HepG2 (cell line): ENCODE measurements around the gene POLR1D. TPM values are rescaled to one million over a fixed set of nuclear protein-coding genes. Genes with fewer than 3 reads are reported as not detected.

Experiments used
- ARID5B ChIP-seq: IDR thresholded peaks from 2 replicates; pipeline ENCODE4 v1.4.0; 2020; ENCODE audit warnings: mild to moderate bottlenecking, missing genetic modification reagents
- BATF2 ChIP-seq: sonication (generic); formaldehyde crosslinking; IDR thresholded peaks from 2 replicates; pipeline ENCODE4 v1.8.0; 2022; ENCODE audit warnings: mild to moderate bottlenecking, missing genetic modification reagents, moderate library complexity
- CAMTA2 ChIP-seq: sonication (generic); formaldehyde crosslinking; IDR thresholded peaks from 2 replicates; pipeline ENCODE4 v1.4.0; 2020; ENCODE audit warnings: mild to moderate bottlenecking, missing genetic modification reagents, borderline replicate concordance
- FOXC1 ChIP-seq: sonication (generic); formaldehyde crosslinking; IDR thresholded peaks from 2 replicates; pipeline ENCODE4 v1.8.0; 2022; ENCODE audit warnings: mild to moderate bottlenecking, missing genetic modification reagents, borderline replicate concordance
- HMG20A ChIP-seq: IDR thresholded peaks from 2 replicates; pipeline ENCODE4 v1.6.1; 2016; ENCODE audit warnings: borderline replicate concordance
- KLF16 ChIP-seq, 2 experiments: sonication (generic) in 1 of 2; formaldehyde crosslinking in 1 of 2; IDR thresholded peaks; 2 replicates each; pipeline versions ENCODE4 v1.6.1 to v1.8.0; 2016 to 2023; ENCODE audit warnings: missing genetic modification reagents in 2 of 2, missing compliant biosample characterization in 1 of 2
- MAZ ChIP-seq, 2 experiments: sonication (generic) in 1 of 2; formaldehyde crosslinking in 1 of 2; IDR thresholded peaks; 2 replicates each; pipeline versions ENCODE4 v1.5.0 to v1.6.1; 2012 to 2020; ENCODE audit warnings: low read depth in 2 of 2, mild to moderate bottlenecking in 2 of 2, borderline replicate concordance in 1 of 2, improper control_type of control experiment in 1 of 2, low read length in 1 of 2, missing genetic modification reagents in 1 of 2, moderate library complexity in 1 of 2
- MEIS1 ChIP-seq: sonication (generic); formaldehyde crosslinking; IDR thresholded peaks from 2 replicates; pipeline ENCODE4 v1.9.0; 2021; ENCODE audit warnings: mild to moderate bottlenecking, missing genetic modification reagents, moderate library complexity, borderline replicate concordance
- MNT ChIP-seq: fragments of 450-650 bp; IDR thresholded peaks from 2 replicates; pipeline ENCODE4 v1.6.1; 2016
- SOX13 ChIP-seq, 3 experiments: fragments of 450-650 bp in 1 of 3; sonication (generic) in 1 of 3; formaldehyde crosslinking in 1 of 3; IDR thresholded peaks in 2 of 3; conservative IDR thresholded peaks in 1 of 3; 2 replicates each; pipeline versions ENCODE4 v1.5.0 to v1.6.1; 2016 to 2020; ENCODE audit warnings: antibody characterized with exemption in 1 of 3, mild to moderate bottlenecking in 1 of 3, missing compliant biosample characterization in 1 of 3, missing genetic modification reagents in 1 of 3, moderate library complexity in 1 of 3
- SRF ChIP-seq: IDR thresholded peaks from 2 replicates; pipeline ENCODE4 v1.6.1; 2011; ENCODE audit warnings: mild to moderate bottlenecking, low read depth, low read length, moderate library complexity
- ZBTB43 ChIP-seq: sonication (generic); formaldehyde crosslinking; conservative IDR thresholded peaks from 2 replicates; pipeline ENCODE4 v1.4.0; 2020; ENCODE audit warnings: missing genetic modification reagents
- ZFP82 ChIP-seq: sonication (generic); formaldehyde crosslinking; IDR thresholded peaks from 2 replicates; pipeline ENCODE4 v1.5.1; 2020; ENCODE audit warnings: mild to moderate bottlenecking, missing genetic modification reagents, borderline replicate concordance
- ZMYM4 ChIP-seq: sonication (generic); formaldehyde crosslinking; IDR thresholded peaks from 2 replicates; pipeline ENCODE4 v1.8.1; 2023; ENCODE audit warnings: mild to moderate bottlenecking, missing genetic modification reagents
- ZNF501 ChIP-seq: sonication (generic); formaldehyde crosslinking; IDR thresholded peaks from 2 replicates; pipeline ENCODE4 v1.5.1; 2020; ENCODE audit warnings: mild to moderate bottlenecking, moderate library complexity, missing genetic modification reagents
- ZNF513 ChIP-seq: sonication (generic); formaldehyde crosslinking; conservative IDR thresholded peaks from 2 replicates; pipeline ENCODE4 v1.5.0; 2020; ENCODE audit warnings: missing genetic modification reagents
- polyA plus RNA-seq, 8 experiments: library from polyadenylated mRNA; depleted of rRNA in 3 of 8; stranded (reverse) in 7 of 8; unstranded in 1 of 8; fragments of >200 nt; fragmentation: Illumina TruSeq in 4 of 8; extraction: Trizol in 4 of 8; gene quantifications; 2 replicates each; pipeline versions ENCODE4 v1.2.1 to v1.2.3, GENCODE V29; 2011 to 2016; ENCODE audit warnings: low read depth in 4 of 8, missing spikeins in 1 of 8, mixed read lengths in 1 of 8; ENCODE audit not compliant: insufficient read depth in 1 of 8
- total RNA-seq, 5 experiments: library from RNA; depleted of rRNA; stranded (reverse); fragments of >200 nt; fragmentation: Illumina TruSeq; extraction: Trizol; gene quantifications; 2 replicates each; pipeline ENCODE4 v1.2.3, GENCODE V29; 2016; ENCODE audit warnings: low read depth in 1 of 5

The POLR1D gene
- total and polyA plus RNA-seq, 2 of the 13 experiments (the other 11 are each of a cell fraction or from before 2014, with no cell fraction given): 183 to 490 TPM

GRCh38 chr13:27622102-27622820 lies 569 bp downstream of the POLR1D start (continued):
- TF ChIP-seq ARID5B (CRISPR knock-in tag) (no peak), SRF (no peak), ZNF513 (CRISPR knock-in tag) (no peak), SOX13 (IDR thresholded peaks at IDR 0.05) (no peak), SOX13 (CRISPR knock-in tag; conservative IDR thresholded peaks at IDR 0.05 in 1 of 2, IDR thresholded peaks at IDR 0.05 in 1 of 2) (no peak), MNT (no peak), ZBTB43 (CRISPR knock-in tag) (0 out of 2 replicates have a peak, but pooled peaks have one; percentile 3), FOXC1 (CRISPR knock-in tag) (no peak), MAZ (IDR thresholded peaks at IDR 0.05; ENCODE audit: borderline replicate concordance, low read depth, low read length) (no peak), MAZ (CRISPR knock-in tag; IDR thresholded peaks at IDR 0.05; ENCODE audit: low read depth) (no peak), ZFP82 (CRISPR knock-in tag) (no peak), HMG20A (CRISPR knock-in tag) (no peak), CAMTA2 (CRISPR knock-in tag) (no peak), BATF2 (CRISPR knock-in tag) (no peak), ZMYM4 (CRISPR knock-in tag) (0 out of 2 replicates have a peak, but pooled peaks have one; percentile 33), KLF16 (CRISPR knock-in tag; IDR thresholded peaks at IDR 0.05) (no peak), MEIS1 (CRISPR knock-in tag) (no peak), ZNF501 (peak; percentile 11; the same call in 1 of the 2 replicates)
